Measurements from ENCODE around the gene MRGPRX2.
A peak's percentile ranks its signal among the peaks of the same experiment; 100 is the strongest.

Gene MRGPRX2

DNA sequence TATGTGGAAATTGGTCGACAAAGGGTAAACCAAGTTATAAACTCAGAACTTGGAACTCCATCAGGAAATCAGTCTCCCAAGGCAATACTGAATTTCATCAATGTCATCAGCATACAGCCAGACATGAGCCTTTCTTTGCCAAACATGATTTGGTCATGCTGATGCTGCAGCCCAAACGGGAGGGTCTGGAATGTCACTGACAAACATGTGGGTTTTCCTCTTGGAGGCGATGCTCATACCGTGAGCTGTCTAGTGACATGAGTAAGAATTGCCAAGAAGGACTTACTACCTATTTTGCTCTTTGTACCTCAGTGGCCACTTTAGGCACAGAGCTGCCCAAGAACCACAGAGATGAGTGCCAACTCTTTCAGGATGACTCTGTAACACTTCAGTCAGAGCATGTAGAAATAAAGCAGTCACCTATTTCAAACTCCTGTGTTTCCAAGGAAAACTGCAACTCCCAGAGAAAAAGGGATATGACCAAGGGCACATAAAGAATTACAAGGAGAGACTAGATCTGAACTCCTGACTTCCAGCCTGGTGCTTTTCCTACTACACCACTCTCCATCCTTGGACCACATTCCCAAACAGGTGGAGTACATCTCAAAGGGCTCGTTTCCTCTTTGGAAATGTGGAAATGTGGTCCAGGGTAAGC is 24.3 kb upstream of the MRGPRX2 start:
- Mint-ChIP-seq H3K36me3 (ENCODE audit: low read depth) (no peaks in the 10 kb centered on the region), H3K27ac (no peak overlapping the region), H3K9me3 (no peaks in the 10 kb centered on the region), H3K4me3 (no peak overlapping the region), H3K27me3 (ENCODE audit: low read depth) (peaks cover 7% of the 10 kb centered on the region), H3K4me1 (ENCODE audit: low read depth) (no peaks in the 10 kb centered on the region)

DNA sequence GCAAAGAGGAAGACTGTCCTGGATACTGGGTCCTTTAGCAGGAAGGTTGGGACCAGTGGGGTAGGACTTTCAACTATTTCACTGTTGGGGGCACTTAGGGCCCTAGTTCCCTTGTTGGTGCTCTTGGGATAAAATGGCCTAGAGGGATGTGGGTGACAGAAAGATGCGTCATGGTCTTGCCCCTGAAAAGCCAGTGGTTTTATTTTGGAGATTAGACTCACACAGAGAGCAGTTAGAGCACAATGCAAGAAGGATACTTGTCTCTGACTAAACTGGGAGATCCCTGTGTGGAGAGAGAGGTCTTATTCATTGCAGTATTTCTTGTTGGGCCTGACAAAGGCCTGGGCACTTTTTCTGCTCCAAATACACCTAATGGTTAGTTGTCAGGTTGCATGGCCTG is 22.6 kb upstream of the MRGPRX2 start:
- Mint-ChIP-seq H3K9me3 (no peaks in the 10 kb centered on the region), H3K4me1 (ENCODE audit: low read depth) (no peaks in the 10 kb centered on the region), H3K4me3 (no peak overlapping the region), H3K27me3 (ENCODE audit: low read depth) (peaks cover 7% of the 10 kb centered on the region), H3K27ac (no peak overlapping the region), H3K36me3 (ENCODE audit: low read depth) (no peaks in the 10 kb centered on the region)

DNA sequence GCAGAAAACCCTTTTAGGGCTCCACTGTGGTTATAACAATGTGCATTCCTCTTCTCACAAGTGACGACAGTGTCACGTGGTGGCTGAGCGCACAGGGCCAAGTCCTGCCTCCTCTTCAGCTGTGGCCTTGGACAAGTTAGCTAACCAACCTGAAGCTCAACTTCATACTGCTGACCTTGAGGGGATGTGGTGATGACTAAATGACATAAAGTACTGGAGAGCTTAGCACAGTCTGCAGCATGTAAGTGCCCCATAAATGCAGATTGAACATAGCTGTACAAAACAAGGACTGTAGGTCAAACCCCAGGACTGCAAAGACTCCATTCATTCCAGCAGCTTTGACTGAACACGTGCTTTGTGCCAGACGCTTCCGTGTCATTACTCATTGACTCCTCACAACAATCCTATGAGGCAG is 20.1 kb upstream of the MRGPRX2 start:
- Mint-ChIP-seq H3K9me3 (no peaks in the 10 kb centered on the region), H3K27ac (no peak overlapping the region)

DNA sequence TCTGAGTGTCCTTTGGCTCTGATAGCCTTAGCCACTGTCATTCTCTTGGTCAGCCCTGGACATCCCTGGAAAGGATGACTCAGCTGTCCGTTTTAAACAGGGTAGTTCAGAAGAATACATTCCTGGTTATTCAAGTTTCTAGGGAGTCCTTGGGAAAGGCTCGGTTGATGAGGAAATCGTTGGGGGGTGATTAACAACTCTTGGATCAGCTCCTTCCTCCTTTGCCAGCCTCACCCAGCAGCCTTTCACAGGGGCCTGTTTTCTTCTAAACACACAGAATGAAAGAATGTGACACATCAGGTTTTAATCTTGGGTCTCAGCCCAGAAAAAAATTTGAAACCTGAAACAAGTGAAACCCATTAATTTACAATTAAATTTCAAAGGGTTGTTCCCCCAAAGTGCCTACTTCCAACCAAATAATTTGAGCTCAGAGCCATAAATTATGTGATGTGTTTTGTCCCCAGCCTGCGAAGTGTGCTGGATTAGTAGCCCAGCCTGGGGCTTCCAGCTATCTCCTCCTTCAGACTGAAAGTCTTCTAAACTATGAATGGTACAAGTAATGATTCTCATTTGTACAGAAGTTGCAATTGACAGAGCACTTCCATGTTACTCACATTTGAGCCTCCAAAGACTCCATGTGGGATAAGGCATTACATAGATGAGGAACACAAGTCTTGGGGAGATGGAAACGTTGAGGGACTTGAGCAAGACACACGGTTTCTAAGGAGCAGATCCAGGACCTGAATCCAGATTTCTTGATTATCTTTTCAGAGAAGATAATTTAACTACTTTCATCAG is 19.3 kb upstream of the MRGPRX2 start:
- H3K27ac Mint-ChIP-seq, result no peak overlapping the region
- no peaks in the 10 kb centered on the region for H3K9me3 Mint-ChIP-seq
- H3K36me3 Mint-ChIP-seq (ENCODE audit: low read depth), result no peaks in the 10 kb centered on the region
- no peak overlapping the region for H3K4me3 Mint-ChIP-seq
- H3K4me1 Mint-ChIP-seq (ENCODE audit: low read depth), result peaks cover 4% of the 10 kb centered on the region
- H3K27me3 Mint-ChIP-seq (ENCODE audit: low read depth), result peaks cover 15% of the 10 kb centered on the region

More for the DNA sequence above, 20.1 kb upstream of the MRGPRX2 start:
- Mint-ChIP-seq H3K4me3 (no peak overlapping the region), H3K27me3 (ENCODE audit: low read depth) (peaks cover 15% of the 10 kb centered on the region), H3K36me3 (ENCODE audit: low read depth) (no peaks in the 10 kb centered on the region), H3K4me1 (ENCODE audit: low read depth) (peaks cover 4% of the 10 kb centered on the region)

DNA sequence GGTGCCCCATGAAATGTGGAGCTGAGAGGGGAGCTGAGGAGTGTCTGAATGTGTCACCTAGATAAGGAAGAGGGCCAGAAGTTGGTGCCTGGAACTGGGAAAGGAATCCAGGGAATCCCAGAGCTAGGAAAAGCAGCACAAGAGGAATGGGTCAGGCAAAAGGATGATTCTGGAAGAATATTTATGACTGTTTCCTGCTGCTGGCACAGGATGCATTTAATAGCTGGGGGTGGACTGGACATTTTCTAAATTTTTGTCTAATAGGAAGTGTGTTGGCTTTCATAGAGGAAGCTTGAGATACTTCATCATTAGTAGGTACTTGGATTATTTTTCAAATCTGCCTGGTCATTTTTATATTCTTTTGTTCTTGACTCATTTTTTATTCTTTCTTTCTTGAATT is 17.4 kb upstream of the MRGPRX2 start:
- Mint-ChIP-seq H3K9me3 (no peaks in the 10 kb centered on the region), H3K4me3 (no peak overlapping the region), H3K27ac (no peak overlapping the region)

DNA sequence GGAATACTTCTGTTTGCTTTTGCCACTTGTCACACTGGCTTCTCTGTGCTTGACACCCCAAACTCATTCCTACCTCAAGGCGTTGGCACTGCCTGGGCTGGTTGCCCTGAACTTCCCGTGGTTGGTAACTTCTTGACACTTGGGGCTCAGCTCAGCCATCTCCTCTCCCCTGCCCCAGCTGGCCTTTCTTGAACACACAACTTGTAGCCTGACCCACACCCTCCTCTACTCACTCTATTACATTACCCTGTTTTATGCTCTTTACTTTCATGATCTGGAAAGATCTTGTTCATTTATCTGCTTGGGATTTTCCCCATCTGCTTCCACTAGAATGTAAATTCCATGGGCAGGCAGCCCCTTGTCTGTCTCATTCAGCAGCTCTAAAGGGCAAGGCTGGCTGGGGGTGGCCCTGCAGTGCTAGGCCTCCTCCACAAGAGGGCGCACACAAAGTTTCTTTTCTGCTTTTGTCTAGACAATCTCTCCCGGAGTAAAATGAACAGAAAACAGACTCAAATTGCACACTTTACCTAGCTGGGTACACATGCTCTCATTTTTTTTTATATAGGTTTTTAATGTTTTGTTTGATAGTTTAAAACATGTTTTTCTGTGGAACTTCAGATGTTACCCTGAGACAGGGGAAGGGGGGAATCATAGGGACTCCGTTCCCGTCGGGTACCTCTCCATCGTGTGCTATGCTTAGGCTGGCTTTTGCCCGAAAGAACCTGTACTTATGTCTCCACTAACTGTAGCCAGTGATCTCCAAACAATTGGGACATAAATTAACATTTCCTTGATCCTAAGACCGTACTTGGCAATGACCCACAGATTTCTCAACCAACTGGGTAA is 16.4 kb upstream of the MRGPRX2 start:
- no peaks in the 10 kb centered on the region for H3K9me3 Mint-ChIP-seq
- H3K36me3 Mint-ChIP-seq (ENCODE audit: low read depth), result no peaks in the 10 kb centered on the region
- H3K4me1 Mint-ChIP-seq (ENCODE audit: low read depth), result peaks cover 4% of the 10 kb centered on the region
- peaks cover 18% of the 10 kb centered on the region for H3K27me3 Mint-ChIP-seq (ENCODE audit: low read depth)
- H3K4me3 Mint-ChIP-seq, result no peak overlapping the region
- no peak overlapping the region for H3K27ac Mint-ChIP-seq

More for the DNA sequence above, 17.4 kb upstream of the MRGPRX2 start:
- Mint-ChIP-seq H3K36me3 (ENCODE audit: low read depth) (no peaks in the 10 kb centered on the region), H3K27me3 (ENCODE audit: low read depth) (peaks cover 18% of the 10 kb centered on the region), H3K4me1 (ENCODE audit: low read depth) (peaks cover 4% of the 10 kb centered on the region)

DNA sequence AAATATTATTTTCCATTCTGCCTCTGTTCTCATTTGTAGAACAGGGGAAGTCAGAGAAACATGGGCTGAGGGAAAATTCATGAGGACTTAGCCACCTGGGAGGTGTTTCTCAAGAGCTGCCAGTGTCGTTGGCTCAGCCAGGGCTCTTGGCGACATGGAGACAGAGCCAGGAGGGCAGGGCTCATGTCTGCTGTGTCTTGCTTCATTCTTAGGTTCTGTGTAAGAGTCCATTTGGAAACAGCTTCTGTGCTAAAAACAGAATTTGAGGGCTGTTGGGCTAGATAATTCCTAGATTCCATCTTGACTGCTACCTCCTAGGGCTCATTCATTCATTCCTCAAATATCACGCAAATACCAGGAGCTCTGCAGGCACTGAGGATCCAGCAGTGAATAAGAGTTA is 15.1 kb upstream of the MRGPRX2 start:
- H3K4me3 Mint-ChIP-seq, result no peak overlapping the region
- H3K36me3 Mint-ChIP-seq (ENCODE audit: low read depth), result no peaks in the 10 kb centered on the region
- peaks cover 6% of the 10 kb centered on the region for H3K4me1 Mint-ChIP-seq (ENCODE audit: low read depth)
- no peak overlapping the region for H3K27ac Mint-ChIP-seq
- H3K27me3 Mint-ChIP-seq (ENCODE audit: low read depth), result peaks cover 17% of the 10 kb centered on the region
- no peaks in the 10 kb centered on the region for H3K9me3 Mint-ChIP-seq

DNA sequence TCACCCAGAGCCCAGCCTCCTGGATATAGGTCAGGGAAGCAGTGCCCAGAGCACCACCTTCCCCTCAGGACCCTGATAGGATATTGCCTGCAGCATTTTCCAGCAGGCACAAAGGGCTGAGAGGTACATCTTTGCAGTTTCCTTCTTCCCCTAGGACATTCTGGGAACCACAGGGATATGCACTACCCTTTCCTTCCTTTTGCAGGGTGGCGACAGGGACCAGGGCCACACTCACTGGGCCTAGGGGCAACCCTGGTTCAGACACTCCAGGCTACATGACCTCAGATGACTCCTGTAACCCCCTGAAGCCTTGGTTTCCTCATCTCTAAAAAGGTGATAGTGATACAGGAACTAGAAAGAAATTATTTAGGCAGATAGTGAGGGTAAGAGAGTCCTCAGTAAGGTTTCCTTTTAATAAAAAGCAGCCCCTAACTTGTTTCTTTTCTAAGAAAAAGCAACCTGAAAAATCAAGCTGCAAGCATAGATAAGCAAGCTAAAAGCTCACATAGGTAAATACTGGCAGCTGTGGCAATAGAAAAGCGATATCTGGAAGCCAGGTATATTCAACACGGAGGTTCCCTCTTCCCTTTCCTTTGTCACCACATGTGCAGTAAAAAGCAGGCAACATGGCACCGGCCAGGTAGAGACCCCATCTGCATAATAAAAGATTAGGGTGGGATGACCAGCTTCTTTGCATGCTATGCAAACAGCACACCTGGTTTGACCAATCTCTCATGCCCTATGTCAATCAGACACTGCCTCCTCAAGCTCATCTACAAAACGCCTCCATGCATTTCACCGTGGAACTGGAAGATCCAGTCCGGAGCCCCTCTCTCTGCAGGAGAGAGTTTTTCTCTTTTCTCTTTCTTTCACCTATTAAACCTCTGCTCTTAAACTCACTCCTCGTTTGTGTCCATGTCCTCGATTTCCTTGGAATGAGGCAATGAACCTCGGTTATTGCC is 13.2 kb upstream of the MRGPRX2 start:
- Mint-ChIP-seq H3K9me3 (peaks cover 8% of the 10 kb centered on the region), H3K36me3 (ENCODE audit: low read depth) (no peaks in the 10 kb centered on the region), H3K4me1 (ENCODE audit: low read depth) (peaks cover 6% of the 10 kb centered on the region), H3K4me3 (no peak overlapping the region), H3K27ac (no peak overlapping the region), H3K27me3 (ENCODE audit: low read depth) (peaks cover 23% of the 10 kb centered on the region)

DNA sequence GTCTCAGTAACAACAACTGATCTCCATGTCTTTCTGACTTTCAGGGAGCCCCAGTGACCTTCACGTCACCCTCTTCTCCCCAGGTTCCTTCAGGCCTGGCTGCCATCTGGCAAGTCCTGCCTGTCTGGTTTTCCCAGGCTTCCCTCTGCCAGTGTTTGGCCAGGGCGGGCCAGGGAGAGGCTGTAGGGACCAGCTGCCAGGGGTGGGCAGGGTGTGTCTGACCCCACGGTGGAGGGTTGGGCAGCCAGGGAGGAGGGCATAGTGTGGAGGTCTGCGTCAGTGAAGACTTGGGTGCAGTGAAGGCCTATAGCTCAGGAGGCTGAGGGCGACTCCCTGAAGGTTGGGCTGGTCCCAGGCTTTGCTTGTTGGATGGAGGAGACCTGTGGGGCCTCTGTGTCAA is 11.9 kb upstream of the MRGPRX2 start:
- Mint-ChIP-seq H3K27ac (no peak overlapping the region), H3K9me3 (peaks cover 12% of the 10 kb centered on the region)

DNA sequence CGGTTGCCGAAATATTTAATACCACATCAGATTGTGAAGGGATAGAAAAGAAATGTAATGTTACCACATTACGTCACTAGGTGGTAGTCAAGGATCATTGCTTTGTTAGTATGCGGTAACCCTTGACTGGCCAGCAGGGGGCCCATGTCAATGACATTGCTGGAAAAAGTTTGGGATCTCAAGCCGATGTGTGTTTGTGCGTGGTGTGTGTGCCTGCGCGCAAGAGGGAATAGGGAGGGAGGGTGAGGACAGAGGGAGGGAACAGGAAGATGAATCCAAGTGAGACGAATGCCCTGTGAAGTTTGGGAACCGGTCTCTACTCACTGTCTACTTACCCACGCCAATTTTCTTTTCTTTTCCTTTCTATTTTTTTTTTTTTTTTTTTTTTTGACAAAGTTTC is 10.7 kb upstream of the MRGPRX2 start:
- Mint-ChIP-seq H3K9me3 (peaks cover 12% of the 10 kb centered on the region), H3K36me3 (ENCODE audit: low read depth) (no peaks in the 10 kb centered on the region), H3K4me1 (ENCODE audit: low read depth) (peaks cover 2% of the 10 kb centered on the region), H3K27me3 (ENCODE audit: low read depth) (peaks cover 26% of the 10 kb centered on the region), H3K27ac (no peak overlapping the region), H3K4me3 (peak overlapping the region; percentile 10)

More for the DNA sequence above, 11.9 kb upstream of the MRGPRX2 start:
- Mint-ChIP-seq H3K36me3 (ENCODE audit: low read depth) (no peaks in the 10 kb centered on the region), H3K4me1 (ENCODE audit: low read depth) (peaks cover 6% of the 10 kb centered on the region), H3K27me3 (ENCODE audit: low read depth) (peaks cover 24% of the 10 kb centered on the region), H3K4me3 (no peak overlapping the region)

DNA sequence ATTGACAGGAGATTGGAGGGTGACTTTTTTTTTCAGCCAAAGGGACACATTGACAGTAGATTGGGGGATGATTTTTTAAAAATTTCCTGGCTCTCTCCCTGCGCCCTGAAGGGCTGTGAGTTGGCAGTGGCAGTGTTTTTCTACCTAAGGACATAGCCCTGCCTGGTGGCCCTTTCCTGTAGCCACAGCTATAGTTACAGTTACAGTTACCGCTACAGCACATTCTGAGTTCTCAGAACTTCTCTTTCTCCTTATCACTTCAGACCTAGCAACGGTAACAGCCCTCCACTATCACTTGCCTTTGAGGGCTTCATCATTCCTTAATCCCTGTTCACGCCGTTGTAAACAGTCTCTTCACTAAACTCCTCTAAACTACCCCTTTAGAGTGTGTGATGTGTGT is 684 bp downstream of the MRGPRX2 start:
- H3K9me3 Mint-ChIP-seq, result no peaks in the 10 kb centered on the region
- no peak overlapping the region for H3K4me3 Mint-ChIP-seq
- peaks cover 11% of the 10 kb centered on the region for H3K27me3 Mint-ChIP-seq (ENCODE audit: low read depth)
- no peaks in the 10 kb centered on the region for H3K36me3 Mint-ChIP-seq (ENCODE audit: low read depth)
- H3K4me1 Mint-ChIP-seq (ENCODE audit: low read depth), result peaks cover 20% of the 10 kb centered on the region
- no peak overlapping the region for H3K27ac Mint-ChIP-seq

DNA sequence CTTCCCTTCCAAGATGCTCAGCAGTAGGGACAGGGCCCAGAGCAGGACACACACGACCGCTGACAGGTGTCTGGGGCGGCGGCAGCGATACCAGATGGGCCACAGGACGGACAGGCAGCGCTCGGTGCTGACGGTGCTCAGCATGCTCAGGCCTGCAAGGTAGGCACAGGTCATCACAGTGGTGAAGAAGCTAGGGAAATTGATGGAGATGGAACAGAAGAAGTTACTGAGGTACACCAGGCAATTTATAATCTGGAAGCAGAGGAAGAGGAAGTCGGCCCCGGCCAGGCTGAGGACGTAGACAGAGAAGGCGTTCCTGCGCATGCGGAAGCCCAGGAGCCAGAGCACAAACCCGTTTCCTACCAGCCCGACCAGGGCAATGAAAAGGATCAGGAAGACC is 4.6 kb downstream of the MRGPRX2 start:
- H3K4me3 Mint-ChIP-seq, result no peak overlapping the region
- no peaks in the 10 kb centered on the region for H3K36me3 Mint-ChIP-seq (ENCODE audit: low read depth)
- peaks cover 15% of the 10 kb centered on the region for H3K4me1 Mint-ChIP-seq (ENCODE audit: low read depth)
- no peak overlapping the region for H3K27ac Mint-ChIP-seq
- peaks cover 4% of the 10 kb centered on the region for H3K9me3 Mint-ChIP-seq
- H3K27me3 Mint-ChIP-seq (ENCODE audit: low read depth), result no peaks in the 10 kb centered on the region

DNA sequence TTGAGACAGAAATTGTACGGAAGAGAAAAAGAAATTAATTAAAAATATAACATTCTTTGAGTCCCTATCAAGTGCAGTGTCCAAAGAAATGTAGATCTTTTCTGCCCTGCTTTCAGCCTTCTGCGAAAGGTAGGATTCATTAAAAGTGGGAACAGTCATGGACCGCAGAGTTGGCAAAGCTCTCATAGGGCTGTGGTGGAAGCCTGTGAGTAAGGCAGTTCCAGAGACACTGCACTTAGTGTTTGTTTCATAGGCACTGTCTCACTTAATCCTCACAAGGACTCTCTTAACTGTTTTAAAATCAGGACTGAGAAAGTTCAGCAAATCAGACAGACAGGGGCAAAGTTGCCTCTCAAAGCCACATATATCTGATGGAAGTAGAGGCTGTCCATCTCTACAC is 5.5 kb downstream of the MRGPRX2 start:
- no peak overlapping the region for H3K27ac Mint-ChIP-seq
- peaks cover 6% of the 10 kb centered on the region for H3K4me1 Mint-ChIP-seq (ENCODE audit: low read depth)
- H3K36me3 Mint-ChIP-seq (ENCODE audit: low read depth), result no peaks in the 10 kb centered on the region
- H3K4me3 Mint-ChIP-seq, result no peak overlapping the region
- H3K27me3 Mint-ChIP-seq (ENCODE audit: low read depth), result no peaks in the 10 kb centered on the region
- H3K9me3 Mint-ChIP-seq, result peaks cover 8% of the 10 kb centered on the region

DNA sequence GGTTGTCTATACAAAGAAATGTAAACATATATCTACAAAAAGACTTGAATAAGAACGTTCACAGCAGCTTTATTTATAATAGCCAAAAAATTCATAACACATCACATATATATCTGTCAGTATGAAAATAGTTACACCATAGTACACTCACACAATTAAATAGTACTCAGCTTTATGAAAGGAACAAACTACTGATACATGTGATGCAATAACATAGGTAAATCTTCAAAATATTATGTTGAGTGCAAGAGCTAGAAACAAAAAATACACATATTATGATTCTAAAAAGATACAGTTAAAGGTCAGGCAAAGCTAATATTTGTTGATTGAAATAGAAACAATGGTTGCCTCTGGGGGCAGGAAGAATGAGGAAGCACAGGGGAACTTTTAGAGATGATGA is 6.6 kb downstream of the MRGPRX2 start:
- H3K4me1 Mint-ChIP-seq (ENCODE audit: low read depth), result no peaks in the 10 kb centered on the region
- H3K4me3 Mint-ChIP-seq, result no peak overlapping the region
- no peak overlapping the region for H3K27ac Mint-ChIP-seq
- no peaks in the 10 kb centered on the region for H3K36me3 Mint-ChIP-seq (ENCODE audit: low read depth)
- H3K27me3 Mint-ChIP-seq (ENCODE audit: low read depth), result no peaks in the 10 kb centered on the region
- peaks cover 8% of the 10 kb centered on the region for H3K9me3 Mint-ChIP-seq

Data from T-helper 1 cell treated with Interleukin-12 subunit alpha and Interleukin-12 subunit beta and Interleukin-4 antibody, amounts not matched to agents 30 μg/mL and 1 μg/mL, for 36 hours (primary cell).